ENCODE data around the gene UGT1A9. TPM values are rescaled to one million over a fixed set of nuclear protein-coding genes. Genes with fewer than 3 reads are reported as not detected.

The UGT1A9 gene
- total RNA-seq, 2 experiments from 2014 or later = not detected

GRCh38 chr2:233798335-233799086 lies 126.8 kb downstream of the UGT1A9 start:
- Mint-ChIP-seq H3K9me3 (no peaks in the 10 kb centered on the region), H3K36me3 (no peaks in the 10 kb centered on the region), H3K4me1 (ENCODE audit: low read depth) (no peaks in the 10 kb centered on the region), H3K27ac (no peak overlapping the region), H3K27me3 (no peaks in the 10 kb centered on the region), H3K4me3 (no peak overlapping the region)
- peak; percentile 1 for DNase-seq
- ChIA-PET CTCF (no interaction called here), POLR2A (no interaction called here)
- intact Hi-C loops (cut with micrococcal nuclease) = no loop called here

GRCh38 chr2:233799087-233799665 lies 127.5 kb downstream of the UGT1A9 start:
- no peaks in the 10 kb centered on the region for H3K9me3 Mint-ChIP-seq
- no peaks in the 10 kb centered on the region for H3K4me1 Mint-ChIP-seq (ENCODE audit: low read depth)
- CTCF ChIA-PET = no interaction called here
- no peak for DNase-seq
- no peak overlapping the region for H3K27ac Mint-ChIP-seq
- no peaks in the 10 kb centered on the region for H3K36me3 Mint-ChIP-seq
- POLR2A ChIA-PET = no interaction called here
- peaks cover under 1% of the 10 kb centered on the region for H3K27me3 Mint-ChIP-seq
- H3K4me3 Mint-ChIP-seq = no peak overlapping the region
- intact Hi-C loops (cut with micrococcal nuclease) = no loop called here

GRCh38 chr2:233799716-233800115 lies 128.0 kb downstream of the UGT1A9 start:
- no peak overlapping the region for H3K4me3 Mint-ChIP-seq
- no peaks in the 10 kb centered on the region for H3K9me3 Mint-ChIP-seq
- intact Hi-C loops (cut with micrococcal nuclease) = no loop called here
- H3K27me3 Mint-ChIP-seq = peaks cover 2% of the 10 kb centered on the region
- POLR2A ChIA-PET = no interaction called here
- peak; percentile 4 for DNase-seq
- no peaks in the 10 kb centered on the region for H3K4me1 Mint-ChIP-seq (ENCODE audit: low read depth)
- CTCF ChIA-PET = no interaction called here
- H3K27ac Mint-ChIP-seq = no peak overlapping the region
- H3K36me3 Mint-ChIP-seq = no peaks in the 10 kb centered on the region

GRCh38 chr2:233800208-233800607 lies 128.5 kb downstream of the UGT1A9 start:
- no peak for DNase-seq
- peaks cover 2% of the 10 kb centered on the region for H3K27me3 Mint-ChIP-seq

GRCh38 chr2:233801357-233802131 lies 129.8 kb downstream of the UGT1A9 start:
- DNase-seq = peak; percentile 25
- Mint-ChIP-seq H3K4me1 (ENCODE audit: low read depth) (no peaks in the 10 kb centered on the region), H3K27me3 (peaks cover 2% of the 10 kb centered on the region), H3K27ac (no peak overlapping the region), H3K36me3 (no peaks in the 10 kb centered on the region), H3K9me3 (no peaks in the 10 kb centered on the region), H3K4me3 (no peak overlapping the region)
- ChIA-PET POLR2A (no interaction called here), CTCF (no interaction called here)
- intact Hi-C loops (cut with micrococcal nuclease) = no loop called here

More at GRCh38 chr2:233800208-233800607, 128.5 kb downstream of the UGT1A9 start:
- intact Hi-C loops (cut with micrococcal nuclease) = no loop called here
- no peaks in the 10 kb centered on the region for H3K4me1 Mint-ChIP-seq (ENCODE audit: low read depth)
- CTCF ChIA-PET = no interaction called here
- no peak overlapping the region for H3K27ac Mint-ChIP-seq
- no peaks in the 10 kb centered on the region for H3K36me3 Mint-ChIP-seq
- POLR2A ChIA-PET = no interaction called here
- no peak overlapping the region for H3K4me3 Mint-ChIP-seq
- H3K9me3 Mint-ChIP-seq = no peaks in the 10 kb centered on the region

- no peak overlapping the region for H3K27ac Mint-ChIP-seq
- peak; percentile 3 for DNase-seq
- ChIA-PET CTCF (no interaction called here), POLR2A (no interaction called here)
- no peaks in the 10 kb centered on the region for H3K36me3 Mint-ChIP-seq
- H3K4me3 Mint-ChIP-seq = no peak overlapping the region
- no peaks in the 10 kb centered on the region for H3K9me3 Mint-ChIP-seq
- peaks cover 2% of the 10 kb centered on the region for H3K27me3 Mint-ChIP-seq
- no peaks in the 10 kb centered on the region for H3K4me1 Mint-ChIP-seq (ENCODE audit: low read depth)
- intact Hi-C loops (cut with micrococcal nuclease) = no loop called here
Measured at GRCh38 chr2:233802132-233802815, 130.6 kb downstream of the UGT1A9 start.

GRCh38 chr2:233803292-233803911 lies 131.7 kb downstream of the UGT1A9 start:
- Mint-ChIP-seq H3K4me1 (ENCODE audit: low read depth) (no peaks in the 10 kb centered on the region), H3K27me3 (peaks cover 2% of the 10 kb centered on the region), H3K27ac (no peak overlapping the region), H3K9me3 (no peaks in the 10 kb centered on the region), H3K36me3 (no peaks in the 10 kb centered on the region), H3K4me3 (no peak overlapping the region)
- ChIA-PET POLR2A (no interaction called here), CTCF (no interaction called here)
- intact Hi-C loops (cut with micrococcal nuclease) = no loop called here
- DNase-seq = peak; percentile 1

- CTCF ChIA-PET = no interaction called here
Measured at GRCh38 chr2:233803994-233804393, 132.3 kb downstream of the UGT1A9 start.

GRCh38 chr2:233807215-233807865 lies 135.6 kb downstream of the UGT1A9 start:
- CTCF ChIA-PET = no interaction called here
- no peaks in the 10 kb centered on the region for H3K36me3 Mint-ChIP-seq
- no peak overlapping the region for H3K4me3 Mint-ChIP-seq
- intact Hi-C loops (cut with micrococcal nuclease) = no loop called here
- peaks cover 8% of the 10 kb centered on the region for H3K27me3 Mint-ChIP-seq
- H3K27ac Mint-ChIP-seq = no peak overlapping the region
- DNase-seq = peak; percentile 4
- H3K9me3 Mint-ChIP-seq = no peaks in the 10 kb centered on the region
- no peaks in the 10 kb centered on the region for H3K4me1 Mint-ChIP-seq (ENCODE audit: low read depth)
- POLR2A ChIA-PET = no interaction called here

More at GRCh38 chr2:233803994-233804393, 132.3 kb downstream of the UGT1A9 start:
- no peak for DNase-seq
- no peaks in the 10 kb centered on the region for H3K9me3 Mint-ChIP-seq
- no peak overlapping the region for H3K27ac Mint-ChIP-seq
- intact Hi-C loops (cut with micrococcal nuclease) = no loop called here
- H3K36me3 Mint-ChIP-seq = no peaks in the 10 kb centered on the region
- no peak overlapping the region for H3K4me3 Mint-ChIP-seq
- H3K27me3 Mint-ChIP-seq = peaks cover 2% of the 10 kb centered on the region
- H3K4me1 Mint-ChIP-seq (ENCODE audit: low read depth) = no peaks in the 10 kb centered on the region
- POLR2A ChIA-PET = no interaction called here

GRCh38 chr2:233807966-233808935 lies 136.6 kb downstream of the UGT1A9 start:
- ChIA-PET POLR2A (no interaction called here), CTCF (no interaction called here)
- Mint-ChIP-seq H3K4me3 (no peak overlapping the region), H3K27me3 (peaks cover 8% of the 10 kb centered on the region), H3K4me1 (ENCODE audit: low read depth) (no peaks in the 10 kb centered on the region), H3K9me3 (no peaks in the 10 kb centered on the region), H3K27ac (no peak overlapping the region), H3K36me3 (no peaks in the 10 kb centered on the region)
- intact Hi-C loops (cut with micrococcal nuclease) = no loop called here
- DNase-seq = peak; percentile 3

GRCh38 chr2:233810385-233810784 lies 138.7 kb downstream of the UGT1A9 start:
- intact Hi-C loops (cut with micrococcal nuclease) = no loop called here
- Mint-ChIP-seq H3K27ac (no peak overlapping the region), H3K4me1 (ENCODE audit: low read depth) (no peaks in the 10 kb centered on the region), H3K36me3 (no peaks in the 10 kb centered on the region), H3K4me3 (no peak overlapping the region), H3K9me3 (no peaks in the 10 kb centered on the region), H3K27me3 (peaks cover 6% of the 10 kb centered on the region)
- POLR2A ChIA-PET = no interaction called here
- peak; percentile 3 for DNase-seq
- CTCF ChIA-PET = no interaction called here

All from activated CD4-positive, alpha-beta memory T cell treated with anti-CD3 and anti-CD28 coated beads for 36 hours (primary cell).